Suprapubic skin (tissue), 4 donors: ENCODE results near the gene SLCO1A2.

Source experiments
- EP300 ChIP-seq: sonication (generic); formaldehyde crosslinking; IDR thresholded peaks from one replicate; pipeline ENCODE4 v1.6.1; 2017; ENCODE audit warnings: antibody characterized with exemption
- POLR2A ChIP-seq, 2 donors: fragments of 450-650 bp; IDR thresholded peaks; one replicate each; pipeline ENCODE4 v1.6.1; 2017; ENCODE audit warnings: antibody characterized with exemption in 2 of 2, mild to moderate bottlenecking in 2 of 2, moderate library complexity in 2 of 2
- POLR2AphosphoS5 ChIP-seq, 3 donors: sonication (generic); formaldehyde crosslinking; IDR thresholded peaks; one replicate each; pipeline ENCODE4 v1.6.1; 2017; ENCODE audit warnings: antibody characterized with exemption in 3 of 3

GRCh38 chr12:21248679-21249078 is 86.0 kb downstream of the SLCO1A2 start:
- TF ChIP-seq POLR2AphosphoS5 (IDR thresholded peaks at IDR 0.05) = no peak
- TF ChIP-seq POLR2A (IDR thresholded peaks at IDR 0.05) = no peak
- no peak for TF ChIP-seq EP300
